ENCODE data around the gene STRN3. TPM values are rescaled to one million over a fixed set of nuclear protein-coding genes. Genes with fewer than 3 reads are reported as not detected.
"Not testable (repeated sequence)": the region's sequence is repeated elsewhere in the genome, so short reads cannot be mapped to it uniquely, and the experiment has no call there.

The STRN3 gene
- total RNA-seq, 1 donor from 2014 or later = 35.0 TPM

- ATAC-seq (no peak), DNase-seq (no peak)
- intact Hi-C loops (cut with DNase I) = loop anchor here (10.0 kb wide), 1 partner anchor 104 kb away; no protein-coding TSS in a partner anchor
- Histone ChIP-seq H3K4me1 (peaks cover 8% of the 10 kb centered on the region), H3K36me3 (no peaks in the 10 kb centered on the region), H3K27ac (no peak overlapping the region), H3K9me3 (no peaks in the 10 kb centered on the region), H3K27me3 (no peaks in the 10 kb centered on the region), H3K4me3 (no peak overlapping the region)
- TF ChIP-seq, protein P1, sequence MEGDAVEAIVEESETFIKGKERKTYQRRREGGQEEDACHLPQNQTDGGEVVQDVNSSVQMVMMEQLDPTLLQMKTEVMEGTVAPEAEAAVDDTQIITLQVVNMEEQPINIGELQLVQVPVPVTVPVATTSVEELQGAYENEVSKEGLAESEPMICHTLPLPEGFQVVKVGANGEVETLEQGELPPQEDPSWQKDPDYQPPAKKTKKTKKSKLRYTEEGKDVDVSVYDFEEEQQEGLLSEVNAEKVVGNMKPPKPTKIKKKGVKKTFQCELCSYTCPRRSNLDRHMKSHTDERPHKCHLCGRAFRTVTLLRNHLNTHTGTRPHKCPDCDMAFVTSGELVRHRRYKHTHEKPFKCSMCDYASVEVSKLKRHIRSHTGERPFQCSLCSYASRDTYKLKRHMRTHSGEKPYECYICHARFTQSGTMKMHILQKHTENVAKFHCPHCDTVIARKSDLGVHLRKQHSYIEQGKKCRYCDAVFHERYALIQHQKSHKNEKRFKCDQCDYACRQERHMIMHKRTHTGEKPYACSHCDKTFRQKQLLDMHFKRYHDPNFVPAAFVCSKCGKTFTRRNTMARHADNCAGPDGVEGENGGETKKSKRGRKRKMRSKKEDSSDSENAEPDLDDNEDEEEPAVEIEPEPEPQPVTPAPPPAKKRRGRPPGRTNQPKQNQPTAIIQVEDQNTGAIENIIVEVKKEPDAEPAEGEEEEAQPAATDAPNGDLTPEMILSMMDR (IDR thresholded peaks at IDR 0.05) = no peak
These were observed 45.2 kb downstream of the STRN3 start for GRCh38 chr14:30980980-30981379.

GRCh38 chr14:30980106-30980704 lies 46.0 kb downstream of the STRN3 start:
- DNase-seq, H3K36me3 ChIP-seq, H3K27ac ChIP-seq, H3K4me3 ChIP-seq, H3K27me3 ChIP-seq, H3K9me3 ChIP-seq: not testable (repeated sequence)
- TF ChIP-seq, protein P1 (IDR thresholded peaks at IDR 0.05) = peak; percentile 64
- peak; percentile 91 for ATAC-seq
- H3K4me1 ChIP-seq = peaks cover 15% of the 10 kb centered on the region
- intact Hi-C loops (cut with DNase I) = loop anchor here (10.0 kb wide), 1 partner anchor 105 kb away; no protein-coding TSS in a partner anchor

DNA sequence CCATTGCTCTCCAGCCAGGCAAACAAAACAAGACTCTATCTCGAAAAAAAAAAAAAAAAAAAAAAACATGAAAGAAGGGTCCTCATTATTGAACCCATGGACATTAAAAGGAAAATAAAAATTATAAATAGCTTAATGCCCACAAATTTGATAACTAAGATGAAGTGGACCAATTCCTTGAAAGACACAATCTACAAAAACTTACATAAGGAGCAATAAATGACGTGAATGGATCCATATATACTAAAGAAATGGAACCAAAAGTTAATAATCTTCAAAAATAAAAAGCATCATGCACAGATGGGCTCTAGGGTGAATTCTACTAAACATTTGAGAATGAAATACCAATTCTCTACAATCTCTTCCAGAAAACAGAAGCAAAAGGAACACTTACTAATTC lies 48.4 kb downstream of the STRN3 start:
- Histone ChIP-seq H3K36me3 (no peaks in the 10 kb centered on the region), H3K4me1 (peaks cover 31% of the 10 kb centered on the region), H3K4me3 (no peak overlapping the region), H3K9me3 (no peaks in the 10 kb centered on the region), H3K27ac (no peak overlapping the region), H3K27me3 (no peaks in the 10 kb centered on the region)
- DNase-seq (no peak), ATAC-seq (no peak)
- TF ChIP-seq, protein P1 (IDR thresholded peaks at IDR 0.05) = no peak
- intact Hi-C loops (cut with DNase I) = no loop called here

GRCh38 chr14:30974628-30975027 lies 51.6 kb downstream of the STRN3 start:
- no peaks in the 10 kb centered on the region for H3K36me3 ChIP-seq
- DNase-seq (no peak), ATAC-seq (no peak)
- intact Hi-C loops (cut with DNase I) = no loop called here
- TF ChIP-seq, protein P1 (IDR thresholded peaks at IDR 0.05) = no peak
- no peak overlapping the region for H3K27ac ChIP-seq
- no peak overlapping the region for H3K4me3 ChIP-seq
- H3K4me1 ChIP-seq = peaks cover 27% of the 10 kb centered on the region
- H3K9me3 ChIP-seq = no peaks in the 10 kb centered on the region
- H3K27me3 ChIP-seq = no peaks in the 10 kb centered on the region

DNA sequence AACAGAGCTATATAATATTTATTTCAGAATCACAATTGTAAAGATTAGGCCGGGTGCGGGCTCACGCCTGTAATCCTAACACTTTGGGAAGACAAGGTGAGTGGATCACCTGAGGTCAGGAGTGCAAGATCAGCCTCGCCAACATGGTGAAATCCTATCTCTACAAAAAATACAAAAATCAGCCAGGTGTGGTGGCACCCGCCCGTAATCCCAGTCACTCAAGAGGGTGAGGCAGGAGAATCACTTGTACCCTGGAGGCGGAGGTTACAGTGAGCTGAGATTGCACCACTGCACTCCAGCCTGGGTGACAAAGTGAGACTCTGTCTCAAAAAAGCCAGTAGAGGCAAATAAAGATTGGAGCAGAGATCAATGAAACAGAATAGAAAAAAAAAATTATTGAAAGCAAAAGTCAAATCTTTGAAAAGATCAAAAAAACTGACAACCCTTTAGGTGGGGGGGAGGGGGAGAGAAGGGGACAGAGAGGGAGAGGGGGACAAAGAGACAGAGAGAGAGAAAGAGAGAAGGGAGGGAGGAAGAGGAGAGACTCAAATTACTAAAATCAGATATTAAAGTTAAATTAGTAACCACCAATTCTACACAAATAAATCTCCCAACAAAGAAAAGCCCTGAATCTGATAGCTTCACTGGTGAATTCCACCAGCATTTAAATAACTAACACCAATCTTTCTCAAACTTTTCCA lies 53.1 kb downstream of the STRN3 start:
- Histone ChIP-seq H3K27me3 (no peaks in the 10 kb centered on the region), H3K4me1 (peaks cover 27% of the 10 kb centered on the region), H3K9me3 (no peaks in the 10 kb centered on the region), H3K27ac (no peak overlapping the region), H3K36me3 (no peaks in the 10 kb centered on the region), H3K4me3 (no peak overlapping the region)
- ATAC-seq (no peak), DNase-seq (no peak)
- TF ChIP-seq, protein P1 (IDR thresholded peaks at IDR 0.05) = no peak
- intact Hi-C loops (cut with DNase I) = no loop called here

DNA sequence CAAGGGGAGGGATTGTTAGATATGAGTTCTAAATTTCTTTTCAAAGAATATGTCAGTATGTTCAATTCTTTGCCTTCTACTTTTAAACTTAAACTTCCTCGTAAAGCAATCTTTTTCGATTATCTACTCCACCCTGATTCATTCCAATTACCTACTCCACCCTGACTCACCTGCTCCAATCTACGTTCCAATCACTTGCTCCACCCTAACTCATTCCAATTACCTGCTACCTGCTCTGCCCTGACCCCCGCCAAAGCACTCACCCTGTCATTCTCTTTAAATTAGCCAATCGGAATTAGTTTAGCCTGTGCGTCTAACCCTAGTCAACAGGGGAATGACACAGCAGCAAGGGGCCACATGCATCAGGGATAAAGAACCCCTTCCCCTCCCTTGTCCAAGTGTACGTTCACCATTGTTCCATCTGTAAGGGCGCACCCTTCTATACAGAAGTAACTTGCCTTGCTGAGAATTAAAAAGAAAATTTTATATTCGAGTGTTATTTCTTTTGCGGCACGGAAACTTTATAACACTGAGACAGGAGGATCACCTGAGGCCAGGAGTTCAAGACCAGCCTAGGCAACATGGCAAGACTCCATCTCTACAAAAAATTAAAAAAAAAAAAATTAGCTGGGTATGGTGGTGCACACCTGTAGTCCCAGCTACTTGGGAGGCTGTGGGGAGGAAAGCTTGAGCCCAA lies 54.0 kb downstream of the STRN3 start:
- H3K27ac ChIP-seq; ATAC-seq; H3K9me3 ChIP-seq; H3K4me3 ChIP-seq; DNase-seq; H3K27me3 ChIP-seq; H3K36me3 ChIP-seq; intact Hi-C loops (cut with DNase I): not testable (repeated sequence)
- H3K4me1 ChIP-seq = peaks cover 27% of the 10 kb centered on the region

Measured in upper lobe of right lung (tissue), 1 donor.